HEK293T (cell line): ENCODE measurements around the gene NAT10.

ENCODE experiments used
- BHLHE40 ChIP-seq: fragments of 450-650 bp; IDR thresholded peaks from 2 replicates; pipeline ENCODE4 v1.6.1; 2016; ENCODE audit warnings: mild to moderate bottlenecking, moderate library complexity, borderline replicate concordance
- ELF4 ChIP-seq: fragments of 450-650 bp; IDR thresholded peaks from 2 replicates; pipeline ENCODE4 v1.6.1; 2017; ENCODE audit warnings: antibody characterized with exemption
- FOXA1 ChIP-seq: fragments of 450-650 bp; IDR thresholded peaks from 2 replicates; pipeline ENCODE4 v1.6.1; 2016; ENCODE audit warnings: mild to moderate bottlenecking
- FOXK2 ChIP-seq: fragments of 450-650 bp; IDR thresholded peaks from 2 replicates; pipeline ENCODE4 v1.6.1; 2016; ENCODE audit warnings: mild to moderate bottlenecking
- FOXM1 ChIP-seq: fragments of 450-650 bp; IDR thresholded peaks from 2 replicates; pipeline ENCODE4 v1.6.1; 2017; ENCODE audit warnings: mild to moderate bottlenecking, borderline replicate concordance
- HDGF ChIP-seq: fragments of 450-650 bp; IDR thresholded peaks from 2 replicates; pipeline ENCODE4 v1.6.1; 2017; ENCODE audit warnings: antibody characterized with exemption, borderline replicate concordance
- L3MBTL2 ChIP-seq: fragments of 450-650 bp; conservative IDR thresholded peaks from 2 replicates; pipeline ENCODE4 v1.6.1; 2016; ENCODE audit warnings: mild to moderate bottlenecking
- LEF1 ChIP-seq: fragments of 450-650 bp; IDR thresholded peaks from 2 replicates; pipeline ENCODE4 v1.6.1; 2017; ENCODE audit warnings: mild to moderate bottlenecking, borderline replicate concordance
- NFRKB ChIP-seq: fragments of 450-650 bp; IDR thresholded peaks from 2 replicates; pipeline ENCODE4 v1.6.1; 2016; ENCODE audit warnings: mild to moderate bottlenecking, moderate library complexity
- SP1 ChIP-seq: fragments of 450-650 bp; IDR thresholded peaks from 2 replicates; pipeline ENCODE4 v1.6.1; 2017
- SUZ12 ChIP-seq: fragments of 450-650 bp; IDR thresholded peaks from 2 replicates; pipeline ENCODE4 v1.6.1; 2016; ENCODE audit warnings: mild to moderate bottlenecking
- ZNF384 ChIP-seq: fragments of 450-650 bp; IDR thresholded peaks from 2 replicates; pipeline ENCODE4 v1.6.1; 2016

DNA sequence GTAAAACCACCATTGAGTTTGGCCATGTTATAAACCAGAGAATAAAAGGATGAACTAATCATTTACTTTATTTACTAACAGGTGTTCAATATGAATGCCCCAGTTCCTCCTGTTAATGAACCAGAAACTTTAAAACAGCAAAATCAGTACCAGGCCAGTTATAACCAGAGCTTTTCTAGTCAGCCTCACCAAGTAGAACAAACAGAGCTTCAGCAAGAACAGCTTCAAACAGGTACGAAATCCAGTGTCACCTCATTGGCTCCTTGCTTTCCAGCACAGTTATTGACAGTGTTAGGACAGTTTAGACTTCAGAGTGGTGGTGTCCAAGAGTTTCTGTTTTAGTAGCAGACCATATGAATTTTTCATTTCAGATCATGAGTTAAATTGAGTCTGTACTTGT is 13.6 kb upstream of the NAT10 start:
- no peak for TF ChIP-seq FOXM1
- TF ChIP-seq ZNF384, result no peak
- no peak for TF ChIP-seq BHLHE40
- no peak for TF ChIP-seq ELF4
- TF ChIP-seq SUZ12, result no peak
- no peak for TF ChIP-seq L3MBTL2
- no peak for TF ChIP-seq SP1
- TF ChIP-seq FOXK2, result no peak
- TF ChIP-seq FOXA1, result no peak
- TF ChIP-seq NFRKB, result no peak
- no peak for TF ChIP-seq HDGF
- no peak for TF ChIP-seq LEF1
